ENCODE results near the gene SLX4IP. TPM values are rescaled to one million over a fixed set of nuclear protein-coding genes. Genes with fewer than 3 reads are reported as not detected.

SLX4IP gene
- polyA plus RNA-seq, 1 donor = 12.6 TPM

DNA sequence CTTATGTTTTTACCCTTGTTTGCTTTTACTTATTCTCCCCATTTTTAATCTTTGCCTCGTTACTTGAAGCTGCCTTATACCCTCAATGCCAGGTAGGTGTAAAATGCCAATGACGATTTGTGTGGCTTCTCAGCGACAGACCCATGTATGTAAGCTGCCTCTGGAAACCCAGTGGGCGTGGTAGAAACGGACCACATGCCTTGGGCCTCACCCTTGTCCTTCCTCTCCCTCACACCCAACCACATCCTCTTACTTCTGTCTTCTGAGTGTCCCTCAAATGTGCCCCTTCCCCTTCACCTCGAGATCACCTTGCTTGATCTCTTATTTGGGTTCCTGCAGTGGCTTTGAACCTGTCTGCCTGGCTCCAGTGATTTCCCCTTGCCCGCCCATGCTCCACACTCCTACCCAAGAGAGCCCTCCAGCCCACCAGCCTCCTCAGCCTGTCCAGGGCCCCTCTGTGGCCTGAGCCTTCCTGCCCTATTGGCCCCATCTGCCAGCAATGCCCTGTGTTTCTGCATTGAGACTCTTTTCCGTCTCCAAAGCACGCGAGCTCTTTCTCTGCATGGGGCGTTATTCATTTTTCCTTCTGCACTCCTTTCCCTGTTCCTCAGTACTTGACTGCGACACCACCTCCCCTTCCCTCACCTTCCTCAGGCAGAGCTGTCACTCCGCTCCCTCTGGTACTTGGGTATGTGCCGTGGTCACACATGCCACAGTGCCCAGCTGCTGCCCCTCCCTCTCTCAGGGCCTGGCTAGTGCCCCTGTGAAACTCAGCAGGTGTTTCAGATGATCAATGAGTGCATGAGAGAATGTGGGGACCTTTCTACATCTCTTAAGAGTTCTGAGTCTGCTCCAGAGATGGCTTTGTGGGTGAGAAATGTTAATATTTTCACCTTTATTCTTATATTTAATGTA, 115.4 kb downstream of the SLX4IP start:
- no peak for DNase-seq

DNA sequence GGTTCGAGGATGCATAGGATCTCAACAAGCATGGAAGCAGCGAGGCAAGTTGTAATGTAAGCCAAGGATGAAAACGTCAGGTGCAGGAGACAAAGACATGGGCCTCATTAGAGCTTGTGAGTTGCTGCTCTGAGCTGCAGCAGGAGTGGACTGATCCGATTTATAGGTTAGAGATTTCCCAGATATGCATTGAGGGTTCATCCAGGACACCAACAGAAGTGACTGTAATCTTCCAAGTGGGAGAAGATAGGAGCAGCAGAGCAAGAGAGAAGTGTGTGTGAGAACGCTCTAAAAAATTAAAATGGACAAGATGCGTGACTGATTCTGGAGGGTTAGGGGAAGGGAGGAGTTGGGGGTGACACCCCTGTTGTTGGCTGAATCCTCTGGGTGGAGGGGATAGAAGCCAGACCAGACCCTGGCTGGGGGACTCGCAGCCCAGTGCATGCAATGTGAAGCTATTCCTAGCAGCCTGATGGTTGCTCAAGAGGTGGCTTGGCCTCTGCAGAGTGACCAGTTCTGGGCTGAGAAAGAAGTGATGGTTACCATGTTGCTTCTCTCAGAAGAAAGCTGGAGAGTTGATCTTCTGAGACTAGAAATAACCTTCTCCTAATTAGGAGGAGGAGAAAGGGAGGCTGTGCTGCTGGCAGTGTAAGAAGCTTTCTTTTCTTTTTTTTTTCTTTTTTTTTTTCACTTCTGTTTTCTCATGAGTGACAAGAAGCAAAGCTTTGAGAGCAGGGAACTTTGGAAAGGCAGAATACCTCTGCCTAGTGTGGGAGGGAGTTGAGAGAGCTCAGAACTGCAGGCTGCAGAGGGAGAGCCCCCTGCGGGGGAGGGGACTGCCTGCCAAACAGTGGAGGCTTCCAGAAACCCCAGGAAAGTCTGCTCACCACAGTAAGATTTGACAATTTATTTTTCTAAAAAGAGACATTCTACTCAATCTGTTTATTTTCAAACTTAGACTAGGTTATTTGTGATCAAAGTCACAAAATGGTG, 116.9 kb downstream of the SLX4IP start:
- no peak for DNase-seq

DNA sequence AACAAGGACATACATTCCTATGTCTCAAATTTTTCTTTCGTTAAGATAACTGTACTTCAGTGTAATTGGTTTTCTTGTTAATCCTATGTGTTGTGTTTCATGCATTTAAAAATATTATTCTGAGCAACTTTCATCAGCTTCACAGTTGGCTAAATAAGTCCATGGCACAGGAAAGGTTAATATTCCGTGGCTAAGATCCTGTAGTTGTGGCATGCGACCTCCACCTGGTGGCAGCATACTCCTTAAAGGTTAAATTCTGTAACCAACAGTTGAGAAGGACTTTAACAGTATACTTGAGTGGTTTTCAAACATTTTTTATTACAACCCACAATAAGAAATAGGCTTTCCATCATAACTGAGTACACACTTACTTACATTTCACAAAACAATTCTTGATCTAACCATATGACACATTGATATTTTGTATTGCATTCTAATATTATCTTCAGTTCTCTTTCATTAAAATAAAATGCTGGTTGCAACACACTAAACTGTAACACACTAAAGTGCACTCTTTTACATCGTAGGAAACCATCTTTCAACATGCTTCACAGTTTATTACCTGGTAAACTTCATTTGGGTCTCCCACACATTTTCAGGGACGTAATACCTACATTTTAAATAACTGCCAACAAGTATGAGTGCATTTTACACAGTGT, 118.3 kb downstream of the SLX4IP start:
- peak; percentile 77 for DNase-seq

DNA sequence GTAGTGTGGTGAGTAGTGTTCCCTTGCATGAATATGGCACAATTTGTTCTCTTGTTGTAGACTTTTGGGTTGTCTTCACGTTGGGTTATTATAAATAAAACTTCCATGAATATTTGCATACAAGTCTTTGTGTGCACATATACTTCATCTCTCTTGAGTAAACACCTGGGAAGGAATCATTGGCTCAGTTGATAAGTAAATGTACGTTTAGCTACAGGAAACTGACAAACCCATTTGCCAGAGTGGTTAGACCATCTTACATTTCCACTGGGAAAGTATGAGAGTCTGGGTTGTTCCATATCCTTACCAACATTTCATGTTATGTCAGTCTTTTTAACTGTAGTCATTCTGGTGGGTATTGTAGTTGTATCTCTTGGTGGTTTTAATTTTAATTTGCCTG, 119.2 kb downstream of the SLX4IP start:
- no peak for DNase-seq

DNA sequence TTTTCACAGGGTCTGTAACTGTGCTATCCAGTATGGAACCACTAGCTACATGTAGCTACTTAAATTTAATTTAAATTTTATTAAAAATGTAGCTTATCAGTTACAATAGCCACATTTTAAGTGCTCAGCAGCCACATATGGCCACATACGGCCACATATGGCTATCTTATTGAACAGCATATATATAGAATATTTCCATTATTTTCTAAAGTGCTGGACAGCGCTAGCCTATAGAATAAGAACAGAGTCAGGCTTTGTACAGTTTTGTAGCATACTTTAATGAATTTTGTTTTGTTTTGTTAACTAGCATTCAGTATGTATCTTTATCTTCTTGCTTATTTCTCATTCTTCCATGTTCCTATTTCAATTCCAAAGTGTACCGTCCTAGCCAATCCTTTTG, 120.3 kb downstream of the SLX4IP start:
- no peak for DNase-seq

DNA sequence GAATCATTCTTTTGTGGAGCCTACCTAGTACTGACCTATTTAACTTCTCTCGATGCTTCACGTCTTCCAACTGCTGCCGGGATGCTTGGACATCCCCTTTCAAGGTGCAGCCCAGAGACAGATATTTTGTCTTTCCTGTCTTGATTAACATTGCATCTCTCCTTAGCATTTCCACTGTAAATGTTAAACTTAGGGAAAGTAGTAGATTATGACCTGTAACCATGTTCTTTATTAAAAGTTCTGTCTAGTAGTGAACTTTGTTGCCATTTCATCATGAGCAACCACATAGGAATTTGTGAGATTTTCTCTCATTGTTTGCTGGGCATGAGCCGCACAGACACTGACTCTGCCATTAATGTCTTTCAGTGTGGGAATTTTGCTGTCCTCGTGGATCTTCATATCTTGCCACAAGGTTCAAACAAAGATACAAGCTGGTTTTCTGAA, 120.8 kb downstream of the SLX4IP start:
- DNase-seq = no peak

DNA sequence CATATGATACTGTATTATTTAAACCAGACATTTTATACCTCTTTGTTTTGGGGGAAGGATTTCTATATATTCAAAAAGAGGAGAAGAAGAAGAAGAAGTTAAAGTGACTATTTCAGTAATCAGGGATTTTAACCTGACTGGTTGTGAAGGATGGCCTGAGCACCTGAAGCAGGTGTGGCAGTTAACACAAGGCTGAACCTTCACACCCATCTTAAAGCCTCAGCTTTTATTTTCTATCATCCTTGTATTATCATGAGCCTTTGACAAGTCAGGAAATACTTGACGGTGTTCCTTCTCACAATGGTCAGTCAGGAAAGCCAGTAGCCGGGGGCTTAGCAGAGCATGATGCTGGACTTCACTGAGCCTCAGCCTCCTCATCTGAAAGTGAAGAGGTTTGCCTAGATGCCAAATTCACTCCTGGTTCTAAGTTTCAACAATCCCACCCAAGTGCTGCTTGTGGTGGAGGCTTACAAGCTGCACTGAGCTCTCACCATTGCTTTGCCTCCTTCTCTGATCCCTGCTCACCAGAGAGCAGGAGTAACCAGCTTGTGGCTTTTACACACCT, 121.5 kb downstream of the SLX4IP start:
- DNase-seq = no peak

DNA sequence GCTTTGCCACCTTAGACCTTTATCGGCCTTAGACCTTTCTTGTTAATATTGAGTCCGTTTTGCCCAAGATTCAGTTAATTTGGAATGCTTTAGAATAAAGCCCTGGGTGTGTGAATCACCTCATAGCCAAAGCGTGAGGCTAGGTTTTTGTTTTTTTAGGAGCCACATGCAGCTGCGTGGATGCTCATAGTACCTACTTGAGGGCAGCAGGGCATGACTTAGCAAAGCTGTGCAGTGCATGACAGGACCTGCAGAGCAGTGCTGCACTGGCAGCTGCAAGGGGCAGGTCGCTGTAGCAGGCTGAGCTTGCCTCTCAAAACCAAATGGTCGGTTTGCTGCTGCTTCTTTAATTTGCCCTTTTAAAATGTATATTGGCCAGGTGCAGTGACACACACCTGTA, 122.6 kb downstream of the SLX4IP start:
- DNase-seq = no peak

DNA sequence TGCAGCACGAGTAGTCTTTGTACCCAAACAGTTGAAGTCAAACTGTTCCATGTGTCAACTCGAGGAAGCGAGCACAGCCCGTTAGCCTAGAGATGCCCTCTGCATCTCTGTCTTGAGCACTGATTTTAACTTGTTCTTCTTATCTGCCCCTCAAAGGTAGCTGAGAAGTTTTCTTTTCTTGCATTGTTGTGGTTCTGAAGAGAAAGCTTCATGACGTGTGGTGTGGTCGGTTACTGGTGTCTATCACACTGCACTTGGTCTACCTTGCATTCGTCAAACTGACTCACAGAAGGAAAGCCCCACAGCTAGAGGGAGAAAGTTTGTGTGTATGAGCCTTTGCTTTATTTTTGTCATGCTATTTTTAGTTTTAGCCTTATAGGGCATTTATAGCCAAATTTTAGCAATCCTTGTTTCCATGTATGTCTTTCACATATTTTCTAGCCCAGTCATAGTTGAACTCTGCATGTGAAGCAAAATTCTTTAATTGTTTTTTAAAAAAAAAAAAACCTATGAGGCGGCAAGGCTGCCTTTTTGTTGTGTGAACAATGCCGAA, 123.6 kb downstream of the SLX4IP start:
- no peak for DNase-seq

DNA sequence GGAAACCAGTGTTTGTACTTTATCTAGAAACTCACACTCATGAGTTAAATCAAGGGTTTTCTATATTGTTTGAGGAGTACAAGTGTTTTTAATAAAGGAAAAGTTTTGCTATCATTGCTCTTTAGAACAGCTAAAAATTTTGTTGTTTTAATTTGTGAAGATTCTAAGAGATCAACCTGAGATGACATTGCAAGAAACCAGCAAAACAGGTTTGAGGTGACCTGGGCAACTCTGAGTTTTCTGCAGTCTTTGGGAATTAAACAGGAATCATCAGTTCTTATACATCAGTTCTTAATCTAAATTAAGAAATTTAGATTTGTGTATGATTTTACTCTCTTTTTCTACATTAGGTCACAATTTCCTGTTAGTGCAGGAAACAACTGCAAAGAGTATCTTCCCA, 124.2 kb downstream of the SLX4IP start:
- no peak for DNase-seq

DNA sequence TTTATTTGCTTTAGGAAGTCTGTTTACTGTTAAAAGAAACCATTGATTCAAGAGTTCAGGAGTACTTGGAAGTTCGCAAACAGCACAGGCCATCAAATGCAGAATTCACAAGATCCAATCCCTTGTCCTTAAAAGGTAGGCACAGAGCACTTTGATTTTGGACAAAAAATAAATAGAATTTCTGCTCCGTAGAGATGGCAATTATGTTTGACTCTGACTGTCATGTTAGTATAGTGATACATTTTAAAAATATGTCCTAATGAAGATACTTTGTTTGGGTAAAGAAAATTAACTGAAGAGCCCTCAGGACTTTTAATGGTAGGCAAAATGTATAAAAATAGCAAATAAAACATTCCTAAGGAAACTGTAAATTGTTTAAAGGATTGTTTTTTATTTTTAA, 125.6 kb downstream of the SLX4IP start:
- DNase-seq = no peak

DNA sequence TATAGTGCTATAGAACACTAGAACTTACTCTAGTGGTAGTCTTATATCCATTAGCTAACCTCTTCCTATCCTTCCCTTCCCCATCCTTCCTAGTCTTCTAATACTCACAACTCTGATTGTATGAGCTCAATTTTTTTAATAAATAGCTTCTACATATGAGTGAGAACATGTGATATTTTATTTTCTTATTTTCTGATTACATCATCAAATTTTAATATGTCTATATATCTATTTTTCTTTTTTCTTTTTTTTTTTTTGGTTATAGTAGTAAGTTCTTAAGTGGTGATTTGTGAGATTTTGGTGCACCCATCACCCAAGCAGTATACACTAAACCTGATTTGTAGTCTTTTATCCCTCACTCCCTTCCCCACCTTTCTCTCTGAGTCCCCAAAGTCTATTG, 126.2 kb downstream of the SLX4IP start:
- DNase-seq = no peak

DNA sequence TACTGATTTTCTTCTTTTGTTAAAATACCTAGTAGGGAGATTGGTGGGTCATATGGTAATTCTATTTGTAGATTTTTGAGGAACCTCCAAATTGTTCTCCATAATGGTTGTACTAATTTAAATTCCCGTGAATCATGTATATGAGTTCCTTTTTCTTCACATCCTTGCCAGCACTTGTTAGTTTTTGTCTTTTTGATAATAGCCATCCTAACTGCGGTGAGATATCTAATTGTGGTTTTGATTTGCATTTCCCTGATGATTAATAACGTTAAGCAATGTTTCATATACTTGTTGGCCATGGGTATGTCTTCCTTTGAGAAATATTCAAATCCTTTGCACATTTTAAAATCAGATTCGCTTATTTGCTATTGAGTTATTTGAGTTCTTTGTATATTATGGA, 127.8 kb downstream of the SLX4IP start:
- no peak for DNase-seq

DNA sequence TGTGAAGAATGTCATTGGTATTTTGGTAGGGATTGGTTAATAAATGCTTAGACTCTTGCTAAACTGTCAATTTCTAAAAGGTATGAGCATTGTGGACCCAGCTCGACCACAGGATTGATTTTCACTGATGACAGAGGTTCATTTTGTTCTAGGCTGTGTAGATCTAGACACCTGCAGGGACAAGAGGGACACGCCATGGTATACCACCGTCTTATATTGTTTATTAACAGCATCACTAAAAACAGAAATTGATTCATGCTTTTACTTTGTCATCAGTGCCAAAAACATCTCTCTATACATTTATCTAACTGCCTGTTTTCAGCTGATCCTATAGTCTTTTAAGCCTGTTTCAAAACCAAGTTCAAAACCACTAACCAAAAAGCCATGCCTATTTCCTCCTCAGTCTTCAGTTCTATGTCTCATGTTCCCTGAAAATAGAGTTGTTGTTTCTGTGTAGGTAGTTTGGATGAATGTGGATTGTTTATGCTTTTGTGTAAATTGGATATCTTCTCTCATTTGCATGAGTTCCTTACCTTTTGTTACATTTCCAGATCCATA, 128.9 kb downstream of the SLX4IP start:
- DNase-seq = no peak

DNA sequence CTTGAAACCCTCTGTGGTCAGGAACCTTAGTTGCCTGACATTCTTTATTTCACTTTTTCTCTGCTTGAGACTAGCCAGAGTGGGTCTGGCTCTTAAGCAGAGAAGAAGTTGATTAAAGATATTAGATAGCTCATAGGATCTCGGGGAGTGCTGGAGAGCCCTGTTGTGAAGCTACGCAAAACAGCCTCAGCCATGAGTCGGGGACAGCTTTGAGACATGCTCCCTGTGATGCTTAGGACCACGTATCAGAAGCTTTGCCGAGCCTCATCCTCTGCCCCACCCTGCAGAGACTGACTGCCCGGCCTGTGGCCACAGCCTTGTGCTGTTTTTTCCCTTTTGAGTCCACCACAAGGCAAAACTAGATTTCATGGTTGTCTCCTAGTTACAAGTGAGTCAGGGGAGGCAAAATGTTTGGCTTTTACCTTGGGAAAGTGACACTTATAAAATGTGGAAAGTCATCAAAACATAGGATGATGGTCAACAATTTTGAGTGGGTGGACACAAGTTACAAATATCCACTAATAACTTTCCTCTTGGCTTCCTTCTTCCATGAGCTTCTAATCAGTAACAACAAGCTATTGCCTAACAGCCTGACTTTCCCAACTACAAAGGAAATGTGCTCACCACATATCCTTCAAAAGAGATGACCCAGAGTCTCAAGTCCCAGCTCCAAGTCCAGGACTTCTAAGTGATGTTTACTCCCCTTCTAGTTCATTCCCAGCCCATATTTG, 130.3 kb downstream of the SLX4IP start:
- no peak for DNase-seq

DNA sequence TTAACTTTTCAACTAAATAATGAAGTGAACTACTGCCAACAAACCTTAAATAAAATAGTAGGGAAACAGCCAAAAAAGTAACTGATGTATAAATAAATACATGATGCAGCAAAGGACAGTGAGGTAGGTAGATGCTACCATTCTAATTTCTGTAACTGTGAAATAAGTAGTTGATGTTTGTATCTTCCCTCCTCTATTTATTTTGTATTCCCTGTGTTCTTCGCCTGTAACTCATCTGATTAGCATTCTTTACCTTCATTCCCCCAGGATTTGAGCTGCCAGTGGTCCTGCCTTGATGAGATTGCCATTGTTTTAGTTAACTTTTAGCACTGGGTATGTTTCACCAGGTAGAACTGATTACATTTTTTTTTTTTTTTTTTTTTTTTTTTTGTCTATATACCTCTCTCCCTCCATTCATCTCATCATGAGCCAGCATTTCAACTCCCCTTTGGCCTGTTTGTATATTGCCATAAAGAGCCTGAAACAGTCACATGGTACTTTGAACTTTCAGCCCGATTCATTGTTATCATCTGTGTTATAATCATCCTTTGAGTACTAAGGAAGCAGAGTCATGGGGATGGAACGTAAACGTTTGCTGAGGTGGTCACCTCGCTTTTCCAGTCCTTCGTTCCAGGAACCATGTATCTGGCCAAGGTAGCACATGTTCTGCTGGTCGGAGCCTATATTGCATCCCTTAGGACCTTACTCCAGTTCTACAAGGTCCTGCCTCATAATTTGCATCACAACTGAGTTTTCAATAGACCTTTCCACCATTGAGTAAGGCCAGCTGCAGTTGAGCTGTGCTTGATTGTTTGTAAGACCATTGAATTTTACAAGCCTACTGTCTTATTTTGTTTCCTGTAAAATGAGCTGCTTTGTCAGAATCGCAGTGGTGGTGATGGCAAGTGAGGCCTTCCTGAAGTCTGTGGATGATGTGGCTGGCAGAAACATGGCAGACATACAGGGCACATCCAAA, 131.1 kb downstream of the SLX4IP start:
- no peak for DNase-seq

DNA sequence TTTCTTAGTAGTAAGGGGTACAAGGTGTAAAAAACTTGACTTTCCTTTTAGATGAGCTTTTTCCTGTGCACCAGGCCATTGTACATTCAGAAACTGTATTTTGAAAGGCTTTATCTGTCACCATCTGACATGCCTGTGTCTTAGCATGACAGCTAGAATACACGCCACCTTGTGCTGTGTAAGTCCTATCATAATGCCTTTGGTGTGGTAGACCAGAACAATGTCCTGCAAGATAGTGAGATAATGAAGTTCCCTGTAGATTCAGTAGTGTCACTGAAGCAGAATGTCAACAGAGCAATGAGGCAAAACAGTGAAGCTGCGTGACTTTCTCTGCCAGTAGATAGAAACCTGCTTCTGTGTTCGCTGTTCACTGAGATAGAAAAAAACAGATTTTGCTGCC, 132.9 kb downstream of the SLX4IP start:
- DNase-seq = no peak

DNA sequence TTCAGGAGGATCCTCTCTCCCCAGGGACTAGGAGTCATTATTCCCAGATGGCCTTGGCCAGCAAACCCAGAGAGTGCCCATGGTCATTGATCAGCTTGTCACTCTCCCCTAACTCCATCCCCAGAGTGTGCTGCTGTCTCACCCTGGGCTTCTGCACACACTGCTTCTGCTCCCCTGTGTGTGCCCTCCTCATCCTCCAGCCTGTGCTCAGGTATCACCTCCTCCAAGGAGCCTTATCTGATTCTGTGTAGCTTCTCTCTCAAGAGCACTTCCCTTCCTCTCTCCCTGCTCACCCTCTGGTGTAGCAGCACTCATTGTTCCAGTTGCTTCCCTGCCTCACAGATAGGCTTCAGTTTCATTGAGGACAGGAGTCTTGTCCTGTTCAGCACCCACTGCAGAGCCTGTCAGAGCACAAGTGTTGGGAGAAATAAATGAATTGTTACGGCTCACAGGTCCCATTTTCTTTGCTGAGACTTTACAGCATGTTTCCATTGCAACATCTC, 136.3 kb downstream of the SLX4IP start:
- DNase-seq = no peak

DNA sequence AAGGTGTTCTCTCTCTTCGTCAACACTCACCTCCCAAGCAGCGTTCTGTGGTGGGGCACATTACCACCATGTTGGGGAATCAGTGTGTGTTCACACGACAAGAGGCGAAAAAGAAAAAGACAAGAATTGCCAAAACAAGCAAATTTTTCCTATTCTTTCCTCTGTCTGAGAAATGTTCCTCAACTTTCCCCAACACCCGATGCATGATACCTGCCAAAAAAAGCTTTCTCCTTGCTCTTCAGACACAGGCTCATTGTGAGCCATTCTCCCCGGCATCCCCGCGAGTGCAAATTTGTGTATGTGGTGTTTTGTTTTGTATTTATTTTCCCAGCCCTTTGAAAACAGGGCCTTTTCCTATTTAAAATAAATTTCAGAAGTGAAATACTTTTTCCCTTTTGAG, 137.7 kb downstream of the SLX4IP start:
- no peak for DNase-seq

All from left kidney (tissue), 2 donors.